A549 (cell line): ENCODE results near the gene PTPRH.

Source experiments
- EHMT2 ChIP-seq: fragments of 200-600 bp; sonication (generic); IDR thresholded peaks from 2 replicates; pipeline ENCODE4 v1.6.1; 2016; ENCODE audit warnings: antibody characterized with exemption, low read depth, mild to moderate bottlenecking, moderate library complexity
- FOSL2 ChIP-seq, 2 experiments: fragments of 450-650 bp in 1 of 2; fragments of >200 bp in 1 of 2; sonication (Bioruptor Twin) in 1 of 2; formaldehyde crosslinking; IDR thresholded peaks; 2 replicates each; pipeline versions ENCODE4 v1.5.0 to v1.6.1; 2016 to 2020; ENCODE audit warnings: mild to moderate bottlenecking in 1 of 2, moderate library complexity in 1 of 2
- HOXA7 ChIP-seq: fragments of 250-450 bp; sonication (Bioruptor Pico); IDR thresholded peaks from 2 replicates; pipeline ENCODE4 v1.5.0; 2020; ENCODE audit warnings: mild to moderate bottlenecking, moderate library complexity
- TF ChIP-seq, protein P1 (sequence below): fragments of 250-450 bp; sonication (Bioruptor Pico); IDR thresholded peaks from 2 replicates; pipeline ENCODE4 v1.5.0; 2021; ENCODE audit warnings: mild to moderate bottlenecking, moderate library complexity, borderline replicate concordance
- TF ChIP-seq, protein P2 (sequence below): fragments of >200 bp; sonication (Bioruptor Twin); formaldehyde crosslinking; IDR thresholded peaks from 3 replicates; pipeline ENCODE4 v1.5.1; 2016

DNA sequence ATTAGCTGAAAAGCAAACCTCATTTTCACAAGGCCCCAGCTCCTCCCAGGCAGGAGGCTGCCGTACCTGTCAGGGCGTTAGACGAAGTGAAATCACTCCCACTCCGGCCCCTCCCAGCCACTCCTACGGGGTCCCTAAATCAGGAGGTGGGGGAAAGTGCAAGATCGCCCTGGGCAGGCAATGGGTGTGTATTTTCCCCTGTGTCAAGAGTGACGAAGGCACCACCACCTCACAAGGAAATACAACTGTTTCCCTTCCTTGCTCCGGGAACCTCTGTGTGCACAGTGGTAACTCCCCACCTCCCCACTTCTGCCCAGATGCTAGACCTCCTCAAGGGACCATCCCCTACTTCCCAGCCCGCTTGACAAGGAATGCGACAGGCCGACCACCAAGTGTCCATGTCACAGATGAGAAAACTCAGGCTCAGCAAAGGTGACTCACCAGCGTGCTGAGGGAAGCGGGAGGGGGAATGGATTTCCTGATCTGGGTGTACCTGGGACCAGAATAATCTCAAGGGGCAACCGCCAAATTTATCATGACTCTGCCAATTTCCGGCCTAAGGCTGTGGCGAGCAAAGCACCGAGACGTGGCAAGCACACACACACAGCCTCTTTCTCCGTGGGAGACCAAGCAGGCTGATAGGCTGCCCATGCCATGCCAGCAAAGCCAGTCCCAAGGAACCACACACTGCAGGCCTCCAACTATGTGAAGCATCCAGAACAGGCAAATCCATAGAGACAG lies 42.2 kb upstream of the PTPRH start:
- TF ChIP-seq HOXA7 (CRISPR knock-in tag) (no peak), EHMT2 (no peak), FOSL2 (IDR thresholded peaks at IDR 0.05) (no peak), FOSL2 (CRISPR knock-in tag; IDR thresholded peaks at IDR 0.05) (peak; percentile 31; the same call in 1 of the 2 replicates)
- TF ChIP-seq, protein P1, sequence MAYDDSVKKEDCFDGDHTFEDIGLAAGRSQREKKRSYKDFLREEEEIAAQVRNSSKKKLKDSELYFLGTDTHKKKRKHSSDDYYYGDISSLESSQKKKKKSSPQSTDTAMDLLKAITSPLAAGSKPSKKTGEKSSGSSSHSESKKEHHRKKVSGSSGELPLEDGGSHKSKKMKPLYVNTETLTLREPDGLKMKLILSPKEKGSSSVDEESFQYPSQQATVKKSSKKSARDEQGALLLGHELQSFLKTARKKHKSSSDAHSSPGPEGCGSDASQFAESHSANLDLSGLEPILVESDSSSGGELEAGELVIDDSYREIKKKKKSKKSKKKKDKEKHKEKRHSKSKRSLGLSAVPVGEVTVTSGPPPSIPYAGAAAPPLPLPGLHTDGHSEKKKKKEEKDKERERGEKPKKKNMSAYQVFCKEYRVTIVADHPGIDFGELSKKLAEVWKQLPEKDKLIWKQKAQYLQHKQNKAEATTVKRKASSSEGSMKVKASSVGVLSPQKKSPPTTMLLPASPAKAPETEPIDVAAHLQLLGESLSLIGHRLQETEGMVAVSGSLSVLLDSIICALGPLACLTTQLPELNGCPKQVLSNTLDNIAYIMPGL (CRISPR knock-in tag) = no peak
- TF ChIP-seq, protein P2, sequence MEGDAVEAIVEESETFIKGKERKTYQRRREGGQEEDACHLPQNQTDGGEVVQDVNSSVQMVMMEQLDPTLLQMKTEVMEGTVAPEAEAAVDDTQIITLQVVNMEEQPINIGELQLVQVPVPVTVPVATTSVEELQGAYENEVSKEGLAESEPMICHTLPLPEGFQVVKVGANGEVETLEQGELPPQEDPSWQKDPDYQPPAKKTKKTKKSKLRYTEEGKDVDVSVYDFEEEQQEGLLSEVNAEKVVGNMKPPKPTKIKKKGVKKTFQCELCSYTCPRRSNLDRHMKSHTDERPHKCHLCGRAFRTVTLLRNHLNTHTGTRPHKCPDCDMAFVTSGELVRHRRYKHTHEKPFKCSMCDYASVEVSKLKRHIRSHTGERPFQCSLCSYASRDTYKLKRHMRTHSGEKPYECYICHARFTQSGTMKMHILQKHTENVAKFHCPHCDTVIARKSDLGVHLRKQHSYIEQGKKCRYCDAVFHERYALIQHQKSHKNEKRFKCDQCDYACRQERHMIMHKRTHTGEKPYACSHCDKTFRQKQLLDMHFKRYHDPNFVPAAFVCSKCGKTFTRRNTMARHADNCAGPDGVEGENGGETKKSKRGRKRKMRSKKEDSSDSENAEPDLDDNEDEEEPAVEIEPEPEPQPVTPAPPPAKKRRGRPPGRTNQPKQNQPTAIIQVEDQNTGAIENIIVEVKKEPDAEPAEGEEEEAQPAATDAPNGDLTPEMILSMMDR = no peak
